Esophagus squamous epithelium (tissue), 5 donors: ENCODE data around the gene CLCN3. TPM values are rescaled to one million over a fixed set of nuclear protein-coding genes. Genes with fewer than 3 reads are reported as not detected.
"Not testable (repeated sequence)": the region's sequence is repeated elsewhere in the genome, so short reads cannot be mapped to it uniquely, and the experiment has no call there.

Source experiments
- DNase-seq: peaks from one replicate; lab custom pipeline; 2025; lab: John Stamatoyannopoulos, UW
- H3K27ac ChIP-seq, 4 donors: fragments of 200-600 bp; sonication (generic); one replicate each; pipeline ENCODE4 v1.5.1; 2016 to 2019; ENCODE audit warnings: mild to moderate bottlenecking in 1 of 4
- H3K27me3 ChIP-seq, 4 donors: fragments of 200-600 bp; sonication (generic); 1 replicate in 3 of 4; 2 replicates in 1 of 4; pipeline versions ENCODE4 v1.5.1 to v1.6.0; 2017 to 2021; ENCODE audit warnings: antibody characterized with exemption in 1 of 4
- H3K36me3 ChIP-seq, 3 donors: fragments of 200-600 bp; sonication (generic); one replicate each; pipeline ENCODE4 v1.5.1; 2016 to 2019
- H3K4me1 ChIP-seq, 3 donors: fragments of 200-600 bp; sonication (generic); one replicate each; pipeline ENCODE4 v1.5.1; 2017 to 2019
- H3K4me3 ChIP-seq, 4 donors: fragments of 200-600 bp; sonication (generic); 1 replicate in 3 of 4; 2 replicates in 1 of 4; pipeline ENCODE4 v1.5.1; 2016 to 2019; ENCODE audit warnings: mild to moderate bottlenecking in 2 of 4, moderate library complexity in 1 of 4
- H3K9me3 ChIP-seq, 3 donors: fragments of 200-600 bp; sonication (generic); one replicate each; pipeline ENCODE4 v1.5.1; 2016 to 2019
- CTCF ChIP-seq, 6 experiments: fragments of 450-650 bp in 4 of 6; fragments of 200-600 bp in 2 of 6; sonication (generic) in 2 of 6; IDR thresholded peaks; one replicate each; pipeline ENCODE4 v1.5.1; 2016 to 2019; ENCODE audit warnings: antibody characterized with exemption in 6 of 6, mild to moderate bottlenecking in 4 of 6, moderate library complexity in 4 of 6
- POLR2A ChIP-seq, 4 donors: fragments of 450-650 bp; IDR thresholded peaks; one replicate each; pipeline ENCODE4 v1.6.1; 2017; ENCODE audit warnings: antibody characterized with exemption in 4 of 4, mild to moderate bottlenecking in 4 of 4, moderate library complexity in 3 of 4
- WGBS, 2 donors: methylation state at CpG; one replicate each; pipeline ENCODE4 v1.1.5; 2018; 5-methylcytosine and 5-hydroxymethylcytosine counted together
- intact Hi-C: fragments of 100-400 bp; cut with DNase I; formaldehyde crosslinking; loops from one replicate; pipeline ENCODE4 v1.15.0; 2022
- total RNA-seq, 4 donors: library from RNA; depleted of rRNA; stranded (reverse); fragments of >200 nt; gene quantifications; one replicate each; pipeline ENCODE4 v1.1.0, GENCODE V29; 2016
- donor health status: DM: yes; HTN: yes; CAD: no.

CLCN3 gene
- total RNA-seq, 4 donors from 2014 or later = 31.3 to 66.3 (median 46.1) TPM

GRCh38 chr4:169720529-169720928 is 100.2 kb downstream of the CLCN3 start:
- no peak overlapping the region for H3K4me3 ChIP-seq
- no peaks in the 10 kb centered on the region for H3K9me3 ChIP-seq
- H3K27me3 ChIP-seq = no peaks in the 10 kb centered on the region
- 88 to 98% methylated on average over 7 of the region's 7 CpGs for WGBS, 2 donors
- no peaks in the 10 kb centered on the region for H3K4me1 ChIP-seq
- no peak overlapping the region for H3K27ac ChIP-seq
- peaks cover 0 to 66% (median 0%) of the 10 kb centered on the region in 3 donors for H3K36me3 ChIP-seq
- intact Hi-C loops = no loop called here
- no peak for DNase-seq
- TF ChIP-seq POLR2A (IDR thresholded peaks at IDR 0.05) (no peak), CTCF (IDR thresholded peaks at IDR 0.05) (no peak)

- intact Hi-C loops = no loop called here
- no peak overlapping the region for H3K27ac ChIP-seq
- peak in 1 of 6 experiments; percentile 14 for TF ChIP-seq CTCF (IDR thresholded peaks at IDR 0.05)
- no peak for TF ChIP-seq POLR2A (IDR thresholded peaks at IDR 0.05)
- H3K9me3 ChIP-seq = no peaks in the 10 kb centered on the region
- H3K27me3 ChIP-seq = no peaks in the 10 kb centered on the region
- no peak for DNase-seq
- 89 to 93% methylated on average over 9 of the region's 9 CpGs for WGBS, 2 donors
- no peaks in the 10 kb centered on the region for H3K4me1 ChIP-seq
- H3K4me3 ChIP-seq = no peak overlapping the region
- peaks cover 0 to 60% (median 0%) of the 10 kb centered on the region in 3 donors for H3K36me3 ChIP-seq
Observed at GRCh38 chr4:169723207-169723965, 103.0 kb downstream of the CLCN3 start.

GRCh38 chr4:169724260-169724659 is 103.9 kb downstream of the CLCN3 start:
- H3K4me1 ChIP-seq = no peaks in the 10 kb centered on the region
- no peak for DNase-seq
- 77 to 85% methylated on average over 2 of the region's 2 CpGs for WGBS, 2 donors
- H3K27me3 ChIP-seq = no peaks in the 10 kb centered on the region
- no peak overlapping the region for H3K27ac ChIP-seq
- intact Hi-C loops = no loop called here
- H3K4me3 ChIP-seq = no peak overlapping the region
- H3K36me3 ChIP-seq = peaks cover 0 to 60% (median 0%) of the 10 kb centered on the region in 3 donors
- H3K9me3 ChIP-seq = no peaks in the 10 kb centered on the region
- TF ChIP-seq POLR2A (IDR thresholded peaks at IDR 0.05) (no peak), CTCF (IDR thresholded peaks at IDR 0.05) (no peak)

- Histone ChIP-seq H3K36me3 (peaks cover 0 to 59% (median 3%) of the 10 kb centered on the region in 3 donors), H3K9me3 (no peaks in the 10 kb centered on the region), H3K27me3 (no peaks in the 10 kb centered on the region), H3K4me3 (no peak overlapping the region), H3K4me1 (no peaks in the 10 kb centered on the region), H3K27ac (no peak overlapping the region)
- DNase-seq = no peak
- intact Hi-C loops = no loop called here
- TF ChIP-seq POLR2A (IDR thresholded peaks at IDR 0.05) (no peak), CTCF (IDR thresholded peaks at IDR 0.05) (no peak)
Observed at GRCh38 chr4:169727616-169728015, 107.2 kb downstream of the CLCN3 start.

GRCh38 chr4:169730564-169730963 is 110.2 kb downstream of the CLCN3 start:
- H3K9me3 ChIP-seq = no peaks in the 10 kb centered on the region
- H3K27me3 ChIP-seq = no peaks in the 10 kb centered on the region
- WGBS, 2 donors = 70 to 87% methylated on average over 4 to 5 of the region's 5 CpGs
- H3K4me1 ChIP-seq = no peaks in the 10 kb centered on the region
- H3K27ac ChIP-seq = no peak overlapping the region
- intact Hi-C loops = no loop called here
- DNase-seq = no peak
- TF ChIP-seq CTCF (IDR thresholded peaks at IDR 0.05) = no peak
- TF ChIP-seq POLR2A (IDR thresholded peaks at IDR 0.05) = no peak
- H3K36me3 ChIP-seq = peaks cover 0 to 63% (median 3%) of the 10 kb centered on the region in 3 donors
- no peak overlapping the region for H3K4me3 ChIP-seq

- H3K9me3 ChIP-seq, H3K27me3 ChIP-seq, intact Hi-C loops, H3K4me1 ChIP-seq, DNase-seq, H3K27ac ChIP-seq, H3K4me3 ChIP-seq: not testable (repeated sequence)
- H3K36me3 ChIP-seq = peaks cover 0 to 62% (median 4%) of the 10 kb centered on the region in 3 donors
Observed at GRCh38 chr4:169738604-169739003, 118.2 kb downstream of the CLCN3 start.
